Kidney (tissue), 14 donors: Measurements from ENCODE around the gene SULT1E1. TPM values are rescaled to one million over a fixed set of nuclear protein-coding genes. Genes with fewer than 3 reads are reported as not detected.
A peak's percentile ranks its signal among the peaks of the same experiment; 100 is the strongest.
"Not testable (repeated sequence)": the region's sequence is repeated elsewhere in the genome, so short reads cannot be mapped to it uniquely, and the experiment has no call there.

Experiments used
- DNase-seq, 5 donors: peaks; one replicate each; pipeline ENCODE4 v3.0.0-alpha.2; 2013 to 2020
- FAIRE-seq: peaks from 2 replicates; lab custom pipeline; 2012; peaks lifted over from hg19 to GRCh38; lab: Jason Lieb, UNC
- H3K27ac ChIP-seq, 2 donors: one replicate each; pipeline ENCODE4 v1.7.0; 2013; ENCODE audit warnings: low read depth in 2 of 2, low read length in 2 of 2, inconsistent platforms in 1 of 2
- H3K27me3 ChIP-seq: one replicate; pipeline ENCODE4 v1.7.1; 2013; ENCODE audit warnings: low read length, inconsistent platforms; ENCODE audit not compliant: control insufficient read depth, insufficient read depth
- H3K36me3 ChIP-seq, 3 donors: one replicate each; pipeline versions ENCODE4 v1.7.0 to v1.7.1; 2013; ENCODE audit warnings: low read length in 3 of 3, control low read depth in 1 of 3, inconsistent platforms in 1 of 3; ENCODE audit not compliant: insufficient read depth in 3 of 3, control insufficient read depth in 2 of 3
- H3K4me1 ChIP-seq, 3 donors: one replicate each; pipeline versions ENCODE4 v1.7.0 to v1.7.1; 2013; ENCODE audit warnings: low read length in 3 of 3, inconsistent platforms in 1 of 3, low read depth in 1 of 3; ENCODE audit not compliant: control insufficient read depth in 2 of 3, insufficient read depth in 2 of 3
- H3K4me3 ChIP-seq, 3 donors: one replicate each; pipeline versions ENCODE4 v1.7.0 to v1.8.1; 2013; ENCODE audit warnings: low read length in 3 of 3, control low read depth in 1 of 3, inconsistent platforms in 1 of 3
- H3K9ac ChIP-seq, 3 donors: one replicate each; pipeline versions ENCODE4 v1.7.0 to v1.7.1; 2013; ENCODE audit warnings: low read length in 3 of 3, control low read depth in 1 of 3, inconsistent platforms in 1 of 3
- H3K9me3 ChIP-seq, 3 donors: one replicate each; pipeline versions ENCODE4 v1.7.0 to v1.7.1; 2013; ENCODE audit warnings: low read length in 3 of 3, control low read depth in 1 of 3, inconsistent platforms in 1 of 3; ENCODE audit not compliant: control insufficient read depth in 2 of 3, insufficient read depth in 1 of 3
- CTCF ChIP-seq: IDR thresholded peaks from 3 replicates; pipeline ENCODE4 v1.5.1; 2012; ENCODE audit warnings: mild to moderate bottlenecking, moderate library complexity, borderline replicate concordance; ENCODE audit not compliant: insufficient read depth; ENCODE audit errors: extremely low read depth
- intact Hi-C: fragments of 100-400 bp; cut with DNase I; formaldehyde crosslinking; loops from one replicate; pipeline ENCODE4 v1.11.1; 2022
- polyA plus RNA-seq: library from polyadenylated mRNA; stranded (reverse); fragments of 350-450 nt; fragmentation: Illumina TruSeq; extraction: RNeasy Lipid Tissue Mini Kit (QIAGEN cat#74804); gene quantifications from one replicate; pipeline ENCODE4 v1.2.3, GENCODE V29; 2014; ENCODE audit warnings: low read depth, low replicate concordance; ENCODE audit not compliant: insufficient read depth
- total RNA-seq: library from RNA; stranded (reverse); fragmentation: NEBNext Ultra II Directional; extraction: Animal tissue kit (Norgen Biotek cat#: 25700); gene quantifications from one replicate; pipeline ENCODE4 v1.2.1, GENCODE V29; 2021
- donor health status: control.
- donor health status: control.
- donor health status: control.
- donor health status: control.
- donor health status: control.
- donor health status: DM: yes; HTN: yes; CAD: no.
- donor health status: Normal renal cell carcinoma (clear cell type).

SULT1E1 gene
- total and polyA plus RNA-seq, 2 donors from 2014 or later = 0.28 to 1.4 TPM

DNA sequence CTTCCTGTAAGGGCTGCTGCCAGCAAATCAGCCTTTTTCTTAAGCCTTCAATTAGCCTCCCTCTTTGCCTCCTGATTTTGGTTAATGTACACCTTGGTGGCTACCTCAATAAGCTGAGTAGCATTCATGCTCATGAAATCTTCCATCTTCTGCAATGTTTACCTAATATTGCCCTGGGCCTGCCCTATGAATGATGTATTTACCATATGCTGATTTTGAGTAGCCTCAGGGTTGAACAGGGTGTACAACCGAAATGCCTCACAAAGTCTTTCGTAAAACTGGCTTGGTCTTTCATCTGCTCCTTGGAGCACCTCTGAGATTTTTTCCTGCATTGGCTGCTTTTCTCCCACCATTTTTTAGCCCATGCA, 29.8 kb downstream of the SULT1E1 start:
- Histone ChIP-seq H3K27ac (no peak overlapping the region), H3K4me3 (no peak overlapping the region), H3K9me3 (no peaks in the 10 kb centered on the region), H3K9ac (no peak overlapping the region), H3K4me1 (peaks cover 9 to 31% (median 13%) of the 10 kb centered on the region in 3 donors), H3K36me3 (no peaks in the 10 kb centered on the region), H3K27me3 (no peaks in the 10 kb centered on the region)
- FAIRE-seq = no peak
- DNase-seq = no peak
- intact Hi-C loops = no loop called here
- TF ChIP-seq CTCF = no peak

DNA sequence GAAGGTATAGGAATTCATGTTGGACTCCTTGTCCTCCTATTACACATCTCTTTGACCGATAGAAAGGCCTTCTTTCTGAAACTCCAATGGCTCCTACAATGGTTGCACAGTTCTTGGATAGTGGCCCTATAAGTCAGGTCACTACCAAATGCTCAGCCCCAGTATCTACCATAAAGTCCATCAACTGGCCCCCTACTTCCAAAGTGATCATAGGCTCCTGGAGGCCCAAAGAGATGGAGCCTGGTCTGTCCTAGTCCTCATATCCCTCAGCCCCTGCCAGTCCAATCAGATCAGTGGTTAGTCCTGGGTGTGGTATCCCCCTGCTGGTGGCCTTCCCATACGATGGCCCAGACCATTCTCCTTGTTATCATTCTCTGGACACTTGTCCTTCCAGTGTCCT, 30.3 kb downstream of the SULT1E1 start:
- no peak overlapping the region for H3K9ac ChIP-seq
- no peak for DNase-seq
- no peak for TF ChIP-seq CTCF
- no peak for FAIRE-seq
- peaks cover 9 to 31% (median 13%) of the 10 kb centered on the region in 3 donors for H3K4me1 ChIP-seq
- no peak overlapping the region for H3K27ac ChIP-seq
- H3K4me3 ChIP-seq = no peak overlapping the region
- H3K9me3 ChIP-seq = no peaks in the 10 kb centered on the region
- H3K27me3 ChIP-seq = no peaks in the 10 kb centered on the region
- no peaks in the 10 kb centered on the region for H3K36me3 ChIP-seq
- intact Hi-C loops = no loop called here

DNA sequence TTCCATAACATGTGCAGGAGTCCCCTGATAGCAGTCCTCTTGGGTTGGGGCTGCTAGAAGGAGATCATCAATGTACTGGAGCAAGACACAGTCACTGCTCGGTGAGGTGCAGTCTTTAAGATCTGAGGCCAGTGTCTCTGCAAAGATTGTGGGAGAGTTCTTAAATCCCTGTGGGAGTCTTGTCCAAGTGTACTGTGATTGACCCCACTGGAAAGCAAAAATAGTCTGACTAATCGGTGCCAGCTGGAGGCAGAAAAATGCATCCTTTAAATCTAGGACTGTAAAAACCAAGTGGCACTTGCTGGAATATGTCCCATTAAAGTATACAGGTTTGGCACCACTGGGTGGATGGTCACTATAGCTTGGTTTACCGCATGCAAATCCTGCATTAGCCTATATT, 31.1 kb downstream of the SULT1E1 start:
- peak in 1 of 5 donors; percentile 25 for DNase-seq
- intact Hi-C loops = no loop called here
- Histone ChIP-seq H3K9ac (no peak overlapping the region), H3K36me3 (no peaks in the 10 kb centered on the region), H3K4me1 (peaks cover 6 to 30% (median 13%) of the 10 kb centered on the region in 3 donors), H3K4me3 (no peak overlapping the region), H3K27me3 (no peaks in the 10 kb centered on the region), H3K9me3 (no peaks in the 10 kb centered on the region), H3K27ac (no peak overlapping the region)
- no peak for FAIRE-seq
- no peak for TF ChIP-seq CTCF

- H3K27ac ChIP-seq, intact Hi-C loops, H3K9me3 ChIP-seq, H3K27me3 ChIP-seq, DNase-seq, H3K36me3 ChIP-seq, FAIRE-seq, H3K4me3 ChIP-seq, H3K4me1 ChIP-seq, H3K9ac ChIP-seq: not testable (repeated sequence)
Measured at GRCh38 chr4:69825056-69825455, 34.9 kb downstream of the SULT1E1 start.
